ENCODE results near the gene PNMA8B.

PNMA8B gene

GRCh38 chr19:46469541-46470185 lies 26.0 kb downstream of the PNMA8B start:
- H3K4me1 ChIP-seq (ENCODE audit: insufficient read depth, low read length) = peaks cover 5% of the 10 kb centered on the region
- H3K36me3 ChIP-seq (ENCODE audit: insufficient read depth, low read length) = no peaks in the 10 kb centered on the region
- no peak overlapping the region for H3K4me3 ChIP-seq (ENCODE audit: low read depth in 1 of 2, low read length in 2 of 2)
- H3K9me3 ChIP-seq (ENCODE audit: low read length) = no peaks in the 10 kb centered on the region
- H3K27ac ChIP-seq (ENCODE audit: low read depth, low read length) = no peak overlapping the region
- H3K27me3 ChIP-seq (ENCODE audit: control insufficient read depth in 1 of 2, insufficient read depth in 2 of 2, low read length in 2 of 2) = no peaks in the 10 kb centered on the region
- no peak overlapping the region for H3K9ac ChIP-seq (ENCODE audit: low read length)

GRCh38 chr19:46466536-46467196 lies 29.0 kb downstream of the PNMA8B start:
- H3K27me3 ChIP-seq (ENCODE audit: control insufficient read depth in 1 of 2, insufficient read depth in 2 of 2, low read length in 2 of 2) = no peaks in the 10 kb centered on the region
- H3K36me3 ChIP-seq (ENCODE audit: insufficient read depth, low read length) = no peaks in the 10 kb centered on the region
- peaks cover 5% of the 10 kb centered on the region for H3K4me1 ChIP-seq (ENCODE audit: insufficient read depth, low read length)
- no peak overlapping the region for H3K9ac ChIP-seq (ENCODE audit: low read length)
- H3K4me3 ChIP-seq (ENCODE audit: low read depth in 1 of 2, low read length in 2 of 2) = no peak overlapping the region
- no peaks in the 10 kb centered on the region for H3K9me3 ChIP-seq (ENCODE audit: low read length)
- H3K27ac ChIP-seq (ENCODE audit: low read depth, low read length) = no peak overlapping the region

- Histone ChIP-seq H3K9ac (ENCODE audit: low read length) (no peak overlapping the region), H3K27me3 (ENCODE audit: control insufficient read depth in 1 of 2, insufficient read depth in 2 of 2, low read length in 2 of 2) (no peaks in the 10 kb centered on the region), H3K4me3 (ENCODE audit: low read depth in 1 of 2, low read length in 2 of 2) (no peak overlapping the region), H3K9me3 (ENCODE audit: low read length) (no peaks in the 10 kb centered on the region), H3K4me1 (ENCODE audit: insufficient read depth, low read length) (no peaks in the 10 kb centered on the region), H3K36me3 (ENCODE audit: insufficient read depth, low read length) (no peaks in the 10 kb centered on the region), H3K27ac (ENCODE audit: low read depth, low read length) (no peak overlapping the region)
Measured at GRCh38 chr19:46463516-46463915, 32.2 kb downstream of the PNMA8B start.

- H3K9me3 ChIP-seq (ENCODE audit: low read length) = no peaks in the 10 kb centered on the region
- H3K27ac ChIP-seq (ENCODE audit: low read depth, low read length) = no peak overlapping the region
- H3K4me1 ChIP-seq (ENCODE audit: insufficient read depth, low read length) = no peaks in the 10 kb centered on the region
- H3K36me3 ChIP-seq (ENCODE audit: insufficient read depth, low read length) = no peaks in the 10 kb centered on the region
- H3K4me3 ChIP-seq (ENCODE audit: low read depth in 1 of 2, low read length in 2 of 2) = no peak overlapping the region
- no peaks in the 10 kb centered on the region for H3K27me3 ChIP-seq (ENCODE audit: control insufficient read depth in 1 of 2, insufficient read depth in 2 of 2, low read length in 2 of 2)
- H3K9ac ChIP-seq (ENCODE audit: low read length) = no peak overlapping the region
Measured at GRCh38 chr19:46461537-46461936, 34.1 kb downstream of the PNMA8B start.

GRCh38 chr19:46460981-46461380 lies 34.7 kb downstream of the PNMA8B start:
- Histone ChIP-seq H3K36me3 (ENCODE audit: insufficient read depth, low read length) (no peaks in the 10 kb centered on the region), H3K27ac (ENCODE audit: low read depth, low read length) (no peak overlapping the region), H3K9ac (ENCODE audit: low read length) (no peak overlapping the region), H3K4me1 (ENCODE audit: insufficient read depth, low read length) (no peaks in the 10 kb centered on the region), H3K27me3 (ENCODE audit: control insufficient read depth in 1 of 2, insufficient read depth in 2 of 2, low read length in 2 of 2) (no peaks in the 10 kb centered on the region), H3K4me3 (ENCODE audit: low read depth in 1 of 2, low read length in 2 of 2) (no peak overlapping the region), H3K9me3 (ENCODE audit: low read length) (no peaks in the 10 kb centered on the region)

- Histone ChIP-seq H3K27ac (ENCODE audit: low read depth, low read length) (no peak overlapping the region), H3K4me1 (ENCODE audit: insufficient read depth, low read length) (no peaks in the 10 kb centered on the region), H3K9ac (ENCODE audit: low read length) (no peak overlapping the region)
Measured at GRCh38 chr19:46460055-46460454, 35.6 kb downstream of the PNMA8B start.

GRCh38 chr19:46456930-46457329 lies 38.7 kb downstream of the PNMA8B start:
- Histone ChIP-seq H3K9me3 (ENCODE audit: low read length) (no peaks in the 10 kb centered on the region), H3K27me3 (ENCODE audit: control insufficient read depth in 1 of 2, insufficient read depth in 2 of 2, low read length in 2 of 2) (peaks cover 0 to 3% of the 10 kb centered on the region in 2 donors), H3K4me3 (ENCODE audit: low read depth in 1 of 2, low read length in 2 of 2) (no peak overlapping the region), H3K36me3 (ENCODE audit: insufficient read depth, low read length) (no peaks in the 10 kb centered on the region), H3K9ac (ENCODE audit: low read length) (no peak overlapping the region), H3K27ac (ENCODE audit: low read depth, low read length) (no peak overlapping the region), H3K4me1 (ENCODE audit: insufficient read depth, low read length) (no peaks in the 10 kb centered on the region)

More at GRCh38 chr19:46460055-46460454, 35.6 kb downstream of the PNMA8B start:
- H3K36me3 ChIP-seq (ENCODE audit: insufficient read depth, low read length) = no peaks in the 10 kb centered on the region
- no peak overlapping the region for H3K4me3 ChIP-seq (ENCODE audit: low read depth in 1 of 2, low read length in 2 of 2)
- H3K27me3 ChIP-seq (ENCODE audit: control insufficient read depth in 1 of 2, insufficient read depth in 2 of 2, low read length in 2 of 2) = peaks cover 0 to 3% of the 10 kb centered on the region in 2 donors
- no peaks in the 10 kb centered on the region for H3K9me3 ChIP-seq (ENCODE audit: low read length)

- Histone ChIP-seq H3K27me3 (ENCODE audit: control insufficient read depth in 1 of 2, insufficient read depth in 2 of 2, low read length in 2 of 2) (peaks cover 0 to 3% of the 10 kb centered on the region in 2 donors), H3K9ac (ENCODE audit: low read length) (no peak overlapping the region), H3K27ac (ENCODE audit: low read depth, low read length) (no peak overlapping the region), H3K36me3 (ENCODE audit: insufficient read depth, low read length) (no peaks in the 10 kb centered on the region), H3K4me1 (ENCODE audit: insufficient read depth, low read length) (no peaks in the 10 kb centered on the region), H3K4me3 (ENCODE audit: low read depth in 1 of 2, low read length in 2 of 2) (no peak overlapping the region), H3K9me3 (ENCODE audit: low read length) (no peaks in the 10 kb centered on the region)
Measured at GRCh38 chr19:46454244-46454643, 41.4 kb downstream of the PNMA8B start.

GRCh38 chr19:46453661-46454060 lies 42.0 kb downstream of the PNMA8B start:
- no peaks in the 10 kb centered on the region for H3K36me3 ChIP-seq (ENCODE audit: insufficient read depth, low read length)
- peaks cover 0 to 3% of the 10 kb centered on the region in 2 donors for H3K27me3 ChIP-seq (ENCODE audit: control insufficient read depth in 1 of 2, insufficient read depth in 2 of 2, low read length in 2 of 2)
- H3K27ac ChIP-seq (ENCODE audit: low read depth, low read length) = no peak overlapping the region
- no peaks in the 10 kb centered on the region for H3K9me3 ChIP-seq (ENCODE audit: low read length)
- no peak overlapping the region for H3K9ac ChIP-seq (ENCODE audit: low read length)
- H3K4me1 ChIP-seq (ENCODE audit: insufficient read depth, low read length) = no peaks in the 10 kb centered on the region
- H3K4me3 ChIP-seq (ENCODE audit: low read depth in 1 of 2, low read length in 2 of 2) = no peak overlapping the region

- no peaks in the 10 kb centered on the region for H3K9me3 ChIP-seq (ENCODE audit: low read length)
- H3K27me3 ChIP-seq (ENCODE audit: control insufficient read depth in 1 of 2, insufficient read depth in 2 of 2, low read length in 2 of 2) = peaks cover 0 to 3% of the 10 kb centered on the region in 2 donors
- no peak overlapping the region for H3K27ac ChIP-seq (ENCODE audit: low read depth, low read length)
- no peaks in the 10 kb centered on the region for H3K4me1 ChIP-seq (ENCODE audit: insufficient read depth, low read length)
- H3K36me3 ChIP-seq (ENCODE audit: insufficient read depth, low read length) = no peaks in the 10 kb centered on the region
- no peak overlapping the region for H3K4me3 ChIP-seq (ENCODE audit: low read depth in 1 of 2, low read length in 2 of 2)
- no peak overlapping the region for H3K9ac ChIP-seq (ENCODE audit: low read length)
Measured at GRCh38 chr19:46452186-46452585, 43.5 kb downstream of the PNMA8B start.

GRCh38 chr19:46451352-46451751 lies 44.3 kb downstream of the PNMA8B start:
- Histone ChIP-seq H3K9me3 (ENCODE audit: low read length) (no peaks in the 10 kb centered on the region), H3K36me3 (ENCODE audit: insufficient read depth, low read length) (no peaks in the 10 kb centered on the region), H3K4me3 (ENCODE audit: low read depth in 1 of 2, low read length in 2 of 2) (no peak overlapping the region), H3K27ac (ENCODE audit: low read depth, low read length) (no peak overlapping the region), H3K4me1 (ENCODE audit: insufficient read depth, low read length) (no peaks in the 10 kb centered on the region), H3K9ac (ENCODE audit: low read length) (no peak overlapping the region), H3K27me3 (ENCODE audit: control insufficient read depth in 1 of 2, insufficient read depth in 2 of 2, low read length in 2 of 2) (peaks cover 0 to 3% of the 10 kb centered on the region in 2 donors)

- Histone ChIP-seq H3K4me1 (ENCODE audit: insufficient read depth, low read length) (no peaks in the 10 kb centered on the region), H3K9me3 (ENCODE audit: low read length) (no peaks in the 10 kb centered on the region), H3K4me3 (ENCODE audit: low read depth in 1 of 2, low read length in 2 of 2) (no peak overlapping the region), H3K9ac (ENCODE audit: low read length) (no peak overlapping the region), H3K36me3 (ENCODE audit: insufficient read depth, low read length) (no peaks in the 10 kb centered on the region), H3K27me3 (ENCODE audit: control insufficient read depth in 1 of 2, insufficient read depth in 2 of 2, low read length in 2 of 2) (peaks cover 0 to 3% of the 10 kb centered on the region in 2 donors), H3K27ac (ENCODE audit: low read depth, low read length) (no peak overlapping the region)
Measured at GRCh38 chr19:46450737-46451136, 44.9 kb downstream of the PNMA8B start.

All from muscle layer of colon (tissue), 2 donors.